Common myeloid progenitor, CD34-positive (primary cell): ENCODE data around the gene MEI1.
A peak's percentile ranks its signal among the peaks of the same experiment; 100 is the strongest.
"Not testable (repeated sequence)": the region's sequence is repeated elsewhere in the genome, so short reads cannot be mapped to it uniquely, and the experiment has no call there.

Experiments used
- CTCF ChIA-PET: fragments of 350-600 bp; sonication (Branson Sonifier 250); formaldehyde crosslinking; loops from one replicate; lab custom pipeline; 2021; ENCODE audit warnings: antibody characterized with exemption; lab: Charles Lee
- POLR2A ChIA-PET: fragments of 350-600 bp; sonication (Branson Sonifier 250); formaldehyde crosslinking; loops from one replicate; lab custom pipeline; 2021; ENCODE audit warnings: antibody characterized with exemption; lab: Charles Lee
- DNase-seq, 3 donors: peaks; one replicate each; pipeline versions ENCODE4 v3.0.0 to v3.0.0-alpha.2; 2013
- H3K27ac ChIP-seq, 2 experiments: 1 replicate in 1 of 2; 2 replicates in 1 of 2; pipeline ENCODE4 v1.7.0; 2013; ENCODE audit warnings: inconsistent platforms in 2 of 2, low read length in 2 of 2, mild to moderate bottlenecking in 2 of 2, low read depth in 1 of 2, moderate library complexity in 1 of 2; ENCODE audit not compliant: severe bottlenecking in 2 of 2, insufficient read depth in 1 of 2, poor library complexity in 1 of 2
- H3K27me3 ChIP-seq, 5 experiments: replicated peaks in 2 of 5; 1 replicate in 3 of 5; 2 replicates in 2 of 5; pipeline versions ENCODE4 v1.6.1 to v1.7.0; 2013; ENCODE audit warnings: low read length in 4 of 5, mild to moderate bottlenecking in 2 of 5, moderate library complexity in 2 of 5, inconsistent platforms in 1 of 5; ENCODE audit not compliant: insufficient read depth in 5 of 5, control insufficient read depth in 4 of 5
- H3K36me3 ChIP-seq, 4 experiments: 1 replicate in 2 of 4; 2 replicates in 2 of 4; pipeline versions ENCODE4 v1.6.1 to v1.7.0; 2013; ENCODE audit warnings: low read length in 3 of 4, control low read depth in 1 of 4, mild to moderate bottlenecking in 1 of 4; ENCODE audit not compliant: control insufficient read depth in 4 of 4, insufficient read depth in 4 of 4
- H3K4me1 ChIP-seq, 4 experiments: 1 replicate in 3 of 4; 2 replicates in 1 of 4; pipeline versions ENCODE4 v1.6.1 to v1.7.1; 2013; ENCODE audit warnings: low read length in 3 of 4, mild to moderate bottlenecking in 3 of 4, control low read depth in 1 of 4, inconsistent platforms in 1 of 4, moderate library complexity in 1 of 4; ENCODE audit not compliant: control insufficient read depth in 4 of 4, insufficient read depth in 4 of 4; ENCODE audit errors: control extremely low read depth in 1 of 4
- H3K4me3 ChIP-seq, 7 experiments: 1 replicate in 4 of 7; 2 replicates in 3 of 7; pipeline versions ENCODE4 v1.5.1 to v1.7.0; 2013; ENCODE audit warnings: mild to moderate bottlenecking in 7 of 7, low read length in 6 of 7, moderate library complexity in 6 of 7, inconsistent platforms in 2 of 7, low read depth in 2 of 7, control low read depth in 1 of 7; ENCODE audit not compliant: insufficient read depth in 4 of 7, control insufficient read depth in 1 of 7; ENCODE audit errors: extremely low read depth in 1 of 7
- H3K9me3 ChIP-seq, 5 experiments: 1 replicate in 4 of 5; 2 replicates in 1 of 5; pipeline versions ENCODE4 v1.6.1 to v1.7.1; 2013; ENCODE audit warnings: low read length in 4 of 5, mild to moderate bottlenecking in 2 of 5, inconsistent platforms in 1 of 5, low read depth in 1 of 5, moderate library complexity in 1 of 5; ENCODE audit not compliant: control insufficient read depth in 4 of 5, insufficient read depth in 2 of 5; ENCODE audit errors: control extremely low read depth in 1 of 5
- WGBS: methylation state at CpG from one replicate; pipeline ENCODE4 v1.1.5; 2013; ENCODE audit not compliant: insufficient coverage; 5-methylcytosine and 5-hydroxymethylcytosine counted together

Gene MEI1

GRCh38 chr22:41833369-41834004 is 134.2 kb downstream of the MEI1 start:
- peak overlapping the region; percentile 68 to 98 for H3K27ac ChIP-seq
- DNase-seq = peak; percentile 21 to 53 (median 37)
- POLR2A ChIA-PET = interaction anchor here (0.8 to 4.8 kb wide), 5 partner anchors 8 to 113 kb away, joined by 3 to 19 read pairs (median 3); partner anchors contain the start of gene CENPM
- H3K36me3 ChIP-seq = peaks cover 4 to 30% (median 13%) of the 10 kb centered on the region in 4 experiments
- H3K27me3 ChIP-seq = no peaks in the 10 kb centered on the region
- peaks cover 9 to 45% (median 29%) of the 10 kb centered on the region in 4 experiments for H3K4me1 ChIP-seq
- under 1% methylated on average over 82 of the region's 86 CpGs for WGBS
- peak overlapping the region; percentile 70 to 91 (median 80) for H3K4me3 ChIP-seq
- CTCF ChIA-PET = interaction anchor here (1.0 to 2.5 kb wide), 3 partner anchors 13 to 107 kb away, joined by 3 to 10 read pairs (median 3); no protein-coding TSS in a partner anchor
- H3K9me3 ChIP-seq = no peaks in the 10 kb centered on the region

DNA sequence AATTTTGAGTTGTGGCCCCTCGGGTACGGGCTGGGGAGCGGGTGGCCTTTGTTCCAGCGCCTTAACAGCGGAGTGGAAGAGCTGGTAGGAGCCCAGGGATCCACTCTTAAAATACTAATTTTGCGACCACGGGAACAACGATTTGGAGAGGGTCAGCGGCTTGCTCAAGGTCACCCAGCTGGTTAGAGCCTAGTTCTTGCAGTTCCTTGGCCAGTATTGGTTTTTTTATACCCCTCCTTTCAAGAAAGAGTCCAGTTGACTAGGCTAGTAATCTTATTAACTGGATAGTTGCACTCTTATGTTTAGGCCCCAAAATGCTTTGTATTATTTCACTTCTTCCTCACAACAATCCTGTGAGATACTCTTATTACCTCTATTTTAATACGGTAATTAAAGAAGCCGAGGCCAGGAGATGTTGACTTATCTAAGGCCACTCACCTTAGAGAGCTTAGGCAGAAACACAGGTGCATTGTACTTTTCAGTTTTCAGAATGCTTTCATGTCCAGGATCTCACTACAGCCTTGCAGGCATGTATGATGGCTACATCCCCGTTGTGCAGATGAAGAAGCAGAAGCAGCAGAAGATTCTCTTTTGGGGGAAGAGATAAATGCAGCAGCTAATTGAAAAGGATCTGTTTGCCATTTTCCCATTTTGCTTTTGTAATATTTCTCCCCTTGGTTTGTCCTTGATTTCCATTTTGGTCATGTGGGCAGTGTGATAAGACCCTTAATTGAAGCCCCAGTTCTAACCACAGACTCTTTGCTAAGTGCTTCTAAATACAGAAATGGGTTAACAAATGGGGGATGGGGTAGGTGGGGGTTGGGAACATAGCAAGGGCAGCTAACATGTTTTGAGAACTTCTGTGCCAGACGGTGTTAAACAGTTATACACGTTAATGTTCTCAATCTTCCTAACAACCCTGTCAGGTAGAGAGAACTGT is 135.0 kb downstream of the MEI1 start:
- DNase-seq = peak in 1 of 3 donors; percentile 10
- Histone ChIP-seq H3K27me3 (no peaks in the 10 kb centered on the region), H3K9me3 (no peaks in the 10 kb centered on the region), H3K36me3 (peaks cover 4 to 38% (median 18%) of the 10 kb centered on the region in 4 experiments), H3K4me1 (peaks cover 9 to 45% (median 29%) of the 10 kb centered on the region in 4 experiments), H3K27ac (peak overlapping the region in 1 of 2 experiments; percentile 98), H3K4me3 (peak overlapping the region; percentile 70 to 91 (median 80))
- WGBS = 27% methylated on average over 12 of the region's 14 CpGs
- POLR2A ChIA-PET = interaction anchor here (1.0 to 4.8 kb wide), 2 partner anchors 11 to 22 kb away, joined by 3 to 19 read pairs; no protein-coding TSS in a partner anchor
- CTCF ChIA-PET = interaction anchor here (1.2 to 2.5 kb wide), 2 partner anchors 13 to 22 kb away, joined by 3 to 10 read pairs; no protein-coding TSS in a partner anchor

GRCh38 chr22:41835462-41835861 is 136.2 kb downstream of the MEI1 start:
- WGBS = 96% methylated on average over 5 of the region's 8 CpGs

DNA sequence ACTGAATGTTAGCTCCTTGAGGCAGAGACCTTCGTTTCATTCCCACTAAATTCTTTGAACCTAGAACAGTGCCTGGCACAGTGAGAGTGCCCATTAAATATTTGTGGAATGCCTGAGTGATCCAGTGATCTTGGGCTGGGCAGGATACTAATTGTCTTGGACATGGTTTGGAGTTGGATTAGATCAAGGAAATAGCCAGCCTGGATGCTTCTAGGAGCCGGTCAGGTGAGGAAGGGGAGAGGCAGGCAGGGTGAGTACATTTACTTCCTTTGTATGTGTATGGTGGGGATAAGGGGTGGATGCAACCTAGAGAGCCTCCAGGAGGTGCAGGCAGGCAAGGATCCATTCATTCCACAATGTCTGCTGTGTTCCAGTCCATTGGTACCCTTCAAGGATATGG is 137.2 kb downstream of the MEI1 start:
- WGBS = 100% methylated on average over 1 of the region's 2 CpGs
- no peak overlapping the region for H3K4me3 ChIP-seq
- H3K4me1 ChIP-seq = peaks cover 9 to 32% (median 24%) of the 10 kb centered on the region in 4 experiments
- peaks cover 12 to 58% (median 28%) of the 10 kb centered on the region in 4 experiments for H3K36me3 ChIP-seq
- no peaks in the 10 kb centered on the region for H3K9me3 ChIP-seq
- DNase-seq = no peak
- no peaks in the 10 kb centered on the region for H3K27me3 ChIP-seq
- ChIA-PET CTCF (interaction anchor here (1.1 to 2.1 kb wide), 4 partner anchors 9 to 90 kb away, joined by 3 to 8 read pairs (median 4); no protein-coding TSS in a partner anchor), POLR2A (no interaction called here)
- H3K27ac ChIP-seq = no peak overlapping the region

More at GRCh38 chr22:41835462-41835861, 136.2 kb downstream of the MEI1 start:
- H3K9me3 ChIP-seq, H3K27ac ChIP-seq, DNase-seq, POLR2A ChIA-PET, H3K27me3 ChIP-seq, H3K4me3 ChIP-seq: not testable (repeated sequence)
- H3K4me1 ChIP-seq = peaks cover 9 to 35% (median 27%) of the 10 kb centered on the region in 4 experiments
- CTCF ChIA-PET = interaction anchor here (1.0 to 2.1 kb wide), 5 partner anchors 9 to 89 kb away, joined by 3 to 8 read pairs (median 3); no protein-coding TSS in a partner anchor
- H3K36me3 ChIP-seq = peaks cover 8 to 48% (median 22%) of the 10 kb centered on the region in 4 experiments

DNA sequence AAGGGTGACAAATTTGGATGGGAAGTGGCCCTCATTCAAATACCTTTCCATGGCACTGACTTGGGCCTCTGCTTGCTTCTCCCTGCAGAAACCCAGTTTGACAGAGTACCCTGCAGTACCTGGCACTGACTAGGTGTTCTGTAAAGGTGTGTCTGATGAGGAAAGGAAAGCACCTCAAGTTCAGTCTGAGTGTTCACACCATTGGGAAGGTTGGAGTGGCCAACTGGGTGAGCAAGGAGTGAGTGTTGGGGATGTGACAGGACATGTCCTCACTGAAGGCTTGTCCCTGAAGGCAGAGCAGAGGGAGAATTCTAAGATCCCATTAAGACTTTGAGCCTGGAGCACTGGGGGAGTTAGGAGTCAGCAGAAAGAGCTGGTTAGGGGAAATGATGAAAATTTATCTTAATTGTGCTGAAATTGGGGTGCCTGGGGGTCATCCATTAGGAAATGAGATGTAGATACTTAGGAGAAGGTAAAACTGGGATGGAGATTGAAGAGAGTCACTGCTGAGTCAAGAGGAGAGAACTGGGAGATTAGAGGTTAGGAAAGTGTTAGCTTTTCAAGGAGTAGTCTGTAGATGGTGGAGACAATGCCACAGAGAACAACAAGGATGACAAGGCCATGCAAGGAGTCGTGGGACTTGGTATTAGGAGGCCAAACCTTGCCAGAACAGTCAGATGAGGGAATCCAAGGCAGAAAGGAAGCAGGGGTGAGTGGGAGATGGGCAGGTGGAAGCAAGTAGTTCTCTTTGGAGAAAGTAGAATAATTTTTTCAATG is 139.7 kb downstream of the MEI1 start:
- Histone ChIP-seq H3K4me3 (no peak overlapping the region), H3K9me3 (no peaks in the 10 kb centered on the region), H3K27me3 (no peaks in the 10 kb centered on the region), H3K36me3 (peaks cover 12 to 74% (median 30%) of the 10 kb centered on the region in 4 experiments), H3K4me1 (peaks cover 2 to 26% (median 9%) of the 10 kb centered on the region in 4 experiments), H3K27ac (no peak overlapping the region)
- WGBS = 100% methylated on average over 1 of the region's 1 CpG
- ChIA-PET CTCF (interaction anchor here (0.6 to 3.7 kb wide), 7 partner anchors 8 to 92 kb away, joined by 3 to 11 read pairs (median 4); no protein-coding TSS in a partner anchor), POLR2A (interaction anchor here (0.6 kb wide), 1 partner anchor 85 kb away, joined by 4 read pairs; no protein-coding TSS in a partner anchor)
- no peak for DNase-seq

DNA sequence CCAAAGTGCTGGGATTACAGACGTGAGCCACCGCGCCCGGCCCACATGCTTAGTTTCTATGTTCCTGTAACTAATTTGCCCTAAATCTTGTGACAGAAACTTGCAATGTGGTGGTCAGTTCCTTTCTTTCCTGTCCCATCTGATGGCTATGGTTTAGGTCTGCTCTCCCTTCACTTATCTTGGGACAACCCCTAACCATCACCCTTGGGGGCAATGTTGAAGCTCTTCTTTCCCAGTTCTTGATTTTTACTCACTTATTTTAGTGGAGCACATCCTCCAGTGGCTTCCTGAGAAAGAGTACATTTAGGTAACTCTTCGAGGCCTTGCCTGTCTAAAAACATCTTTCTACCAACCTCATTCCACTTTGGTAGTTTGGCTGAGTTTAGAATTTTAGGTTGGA is 140.9 kb downstream of the MEI1 start:
- Histone ChIP-seq H3K9me3 (no peaks in the 10 kb centered on the region), H3K27me3 (no peaks in the 10 kb centered on the region), H3K4me1 (peaks cover 0 to 27% (median 1%) of the 10 kb centered on the region in 4 experiments), H3K36me3 (peaks cover 12 to 71% (median 29%) of the 10 kb centered on the region in 4 experiments), H3K4me3 (no peak overlapping the region), H3K27ac (no peak overlapping the region)
- ChIA-PET POLR2A (no interaction called here), CTCF (interaction anchor here (1.2 to 3.7 kb wide), 4 partner anchors 9 to 18 kb away, joined by 3 to 11 read pairs (median 5); no protein-coding TSS in a partner anchor)
- DNase-seq = no peak
- WGBS = 100% methylated on average over 4 of the region's 5 CpGs
